Inferior parietal cortex (tissue), 1 donor: ENCODE results near the gene NUAK1.
"Not testable (repeated sequence)": the region's sequence is repeated elsewhere in the genome, so short reads cannot be mapped to it uniquely, and the experiment has no call there.

ENCODE experiments used
- DNase-seq: peaks from one replicate; pipeline ENCODE4 v3.0.0-alpha.2; 2016; ENCODE audit errors: extremely low spot score

NUAK1 gene

DNA sequence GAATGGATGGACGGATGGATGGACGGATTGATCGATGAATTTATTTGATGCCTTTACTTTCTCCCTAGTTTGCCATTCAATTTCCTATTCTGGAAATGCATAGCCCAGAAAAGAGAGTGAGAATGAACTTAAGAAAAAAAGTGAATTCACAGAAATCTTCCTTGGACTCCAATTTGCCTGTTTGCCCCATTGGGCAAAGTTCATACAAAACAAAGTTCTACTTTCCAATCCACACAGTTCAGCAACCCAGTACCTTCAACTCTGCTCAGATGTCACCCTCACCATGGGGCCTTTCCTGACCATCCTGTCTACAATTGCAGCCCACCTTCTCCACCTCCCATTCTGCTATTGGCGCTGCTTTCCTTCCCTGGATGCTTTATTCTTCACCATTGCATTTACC lies 8.2 kb upstream of the NUAK1 start:
- DNase-seq, result no peak

DNA sequence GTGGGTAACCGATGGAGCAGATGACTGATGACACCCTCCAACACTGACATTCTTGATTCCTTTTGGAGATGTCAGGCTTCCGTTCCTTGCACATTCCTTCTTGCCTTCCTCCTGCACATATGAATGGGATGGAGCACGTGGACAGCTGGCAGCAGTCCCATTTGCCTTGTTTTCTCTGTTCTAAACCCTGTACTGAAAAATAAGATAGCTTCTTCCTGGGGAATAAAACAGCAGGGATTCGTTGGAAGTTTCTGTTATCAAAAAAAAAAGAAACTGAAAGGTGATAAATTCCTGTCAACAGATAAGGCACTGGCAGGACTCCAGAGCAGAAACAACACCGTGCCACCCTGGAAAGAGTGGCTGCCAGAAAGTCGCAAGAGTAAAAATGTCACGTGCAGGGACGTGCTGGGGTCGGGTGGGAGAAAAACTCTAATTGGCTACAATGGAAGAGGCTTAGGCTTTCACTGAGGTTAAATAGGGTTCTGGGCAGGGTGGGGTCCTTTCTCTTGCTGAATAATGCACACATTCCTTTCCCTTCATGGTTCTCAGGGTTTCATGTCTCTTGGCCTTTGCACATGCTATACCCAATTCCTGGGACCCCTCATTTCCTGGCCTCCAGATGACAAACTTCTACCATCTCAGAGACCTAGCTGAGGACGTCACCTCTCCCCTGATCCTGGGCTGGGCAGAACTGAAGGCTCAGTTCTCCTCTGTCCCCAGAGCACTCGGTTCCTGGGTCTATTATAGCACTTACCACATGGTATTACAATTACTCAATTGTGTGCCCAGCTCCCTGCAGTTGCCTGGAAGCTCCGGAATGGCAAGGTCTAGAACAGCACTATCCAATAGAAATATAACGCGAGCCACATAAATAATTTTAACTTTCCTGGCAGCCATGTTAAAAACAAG lies 7.0 kb upstream of the NUAK1 start:
- DNase-seq, result peak; percentile 53

DNA sequence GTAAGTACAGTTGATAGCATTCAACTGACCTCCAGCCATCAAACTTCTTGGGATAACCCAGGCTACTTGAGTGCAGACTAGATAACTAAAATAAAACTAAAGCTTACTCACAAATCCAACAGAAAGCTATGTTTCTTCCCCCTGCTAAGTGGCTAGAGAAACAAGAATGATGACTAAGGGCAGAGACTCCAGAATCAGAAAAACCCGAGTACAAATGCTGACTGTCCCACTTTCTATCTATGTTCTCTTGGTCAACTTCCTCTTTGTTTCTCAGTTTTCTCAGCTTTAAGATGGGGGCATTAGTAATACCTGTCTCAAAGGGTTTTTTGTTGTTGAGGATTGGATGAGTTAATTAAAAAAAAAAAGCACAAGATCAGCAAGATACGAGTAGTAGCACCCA lies 6.1 kb upstream of the NUAK1 start:
- DNase-seq, result no peak

DNA sequence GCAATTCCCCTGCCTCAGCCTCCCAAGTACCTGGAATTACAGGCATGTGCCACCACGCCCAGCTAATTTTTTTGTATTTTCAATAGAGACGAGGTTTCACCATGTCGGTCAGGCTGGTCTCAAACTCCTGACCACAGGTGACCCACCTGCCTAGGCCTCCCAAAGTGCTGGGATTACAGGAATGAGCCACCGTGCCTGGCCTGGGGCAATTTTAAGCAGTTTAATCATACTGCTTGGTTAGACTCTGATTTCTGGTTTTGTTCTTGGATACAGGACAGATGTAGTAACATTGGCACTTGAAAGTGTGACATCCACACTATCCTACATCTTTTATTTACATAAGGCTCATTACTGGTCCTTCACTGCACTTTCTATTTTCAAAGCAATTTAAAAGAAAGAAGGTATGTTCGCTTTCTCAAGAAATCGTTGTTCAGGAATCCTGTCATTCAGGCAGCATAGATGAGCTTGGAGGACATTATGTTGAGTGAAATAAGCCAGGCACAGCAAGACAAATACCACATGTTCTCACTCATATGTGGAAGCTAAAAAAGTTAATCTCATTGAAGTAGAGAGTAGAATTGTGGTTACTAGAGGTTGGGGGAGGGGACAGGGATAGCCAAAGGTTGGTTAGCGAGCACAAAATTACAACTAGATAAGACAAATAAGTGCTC lies 4.0 kb upstream of the NUAK1 start:
- peak; percentile 25 for DNase-seq

DNA sequence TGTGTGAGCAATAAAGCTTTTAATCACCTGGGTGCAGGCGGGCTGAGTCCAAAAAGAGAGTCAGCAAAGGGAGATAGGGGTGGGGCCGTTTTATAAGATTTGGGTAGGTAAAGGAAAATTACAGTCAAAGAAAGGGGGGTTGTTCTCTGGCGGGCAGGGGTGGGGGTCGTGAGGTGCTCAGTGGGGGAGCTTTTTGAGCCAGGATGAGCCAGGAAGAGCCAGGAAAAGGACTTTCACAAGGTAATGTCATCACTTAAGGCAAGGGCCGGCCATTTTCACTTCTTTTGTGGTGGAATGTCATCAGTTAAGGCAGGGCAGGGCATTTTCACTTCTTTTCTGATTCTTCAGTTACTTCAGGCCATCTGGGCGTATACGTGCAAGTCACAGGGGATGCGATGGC lies 3.2 kb upstream of the NUAK1 start:
- DNase-seq, result not testable (repeated sequence)

DNA sequence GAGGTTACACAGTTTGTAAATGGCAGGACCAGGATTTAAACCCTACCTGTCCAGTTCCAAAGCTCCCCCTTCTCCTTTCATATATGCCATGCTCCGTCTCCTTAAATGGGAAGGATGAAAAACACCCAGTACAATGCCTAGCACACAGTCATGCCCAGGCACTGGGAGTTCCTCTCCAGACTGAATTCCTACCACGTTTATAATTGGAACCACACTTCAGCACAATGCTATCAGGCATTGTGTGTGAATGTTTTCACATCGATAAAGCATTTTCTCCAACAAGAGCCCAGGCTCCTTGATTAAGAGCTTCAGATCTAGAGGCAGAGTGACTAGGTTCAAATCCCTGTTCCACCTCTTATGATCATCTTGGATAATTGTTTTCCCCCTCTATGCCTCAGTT lies 2.7 kb upstream of the NUAK1 start:
- DNase-seq, result peak; percentile 6

DNA sequence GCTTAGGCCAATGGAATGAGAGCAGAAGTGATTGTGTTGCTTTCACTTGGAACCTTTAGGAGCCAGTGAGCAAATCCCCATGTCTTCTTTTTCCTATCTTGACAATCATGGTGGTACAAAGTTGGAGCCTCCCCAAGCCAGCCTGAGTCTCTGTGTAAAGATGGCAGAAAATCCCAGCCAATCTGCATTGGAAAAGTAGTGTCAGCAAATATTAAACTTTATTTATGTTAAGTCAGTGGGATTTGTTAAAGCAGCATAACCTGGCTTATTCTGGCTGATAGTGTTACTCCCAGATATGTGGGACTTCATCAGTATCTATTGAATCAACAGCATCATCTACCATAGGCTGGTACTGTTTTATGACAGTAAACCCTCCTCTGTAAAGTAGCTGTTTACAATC lies 2.2 kb upstream of the NUAK1 start:
- peak; percentile 1 for DNase-seq

DNA sequence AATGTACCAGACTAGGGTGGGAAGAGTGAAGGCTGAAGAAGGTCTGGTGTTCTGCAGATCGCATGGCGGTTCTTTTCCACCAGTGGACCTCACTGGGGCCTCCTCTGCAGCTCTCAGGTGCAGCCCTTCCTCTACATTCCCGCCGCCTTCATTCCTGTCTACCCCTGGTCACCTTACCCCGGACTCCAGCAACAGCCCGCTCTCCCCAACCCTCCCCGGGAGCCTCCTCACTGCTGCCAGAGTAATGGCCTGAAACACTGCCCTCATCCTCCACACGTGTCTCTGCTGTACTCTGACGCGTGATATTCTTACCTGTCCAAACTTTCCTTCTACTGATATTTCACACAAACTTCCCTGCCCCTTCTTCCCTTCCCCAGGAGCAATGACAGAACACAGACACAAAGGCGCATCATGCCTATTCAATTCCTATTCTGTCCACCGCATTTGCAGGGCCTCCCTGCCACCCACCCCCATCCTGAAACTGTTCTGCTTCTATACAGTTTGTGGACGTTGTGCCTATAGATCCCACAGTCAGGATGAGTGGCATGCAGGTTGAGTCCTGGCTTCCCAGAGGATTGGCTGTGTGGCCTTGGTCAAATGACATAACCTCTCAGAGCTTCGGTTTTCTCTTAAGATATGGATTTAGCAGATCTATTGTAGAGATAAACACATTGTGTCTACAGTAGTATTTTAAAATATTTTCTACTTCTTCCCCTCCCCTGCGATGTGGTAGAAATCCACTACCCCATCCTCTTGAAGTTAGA lies 1.7 kb upstream of the NUAK1 start:
- peak; percentile 36 for DNase-seq

DNA sequence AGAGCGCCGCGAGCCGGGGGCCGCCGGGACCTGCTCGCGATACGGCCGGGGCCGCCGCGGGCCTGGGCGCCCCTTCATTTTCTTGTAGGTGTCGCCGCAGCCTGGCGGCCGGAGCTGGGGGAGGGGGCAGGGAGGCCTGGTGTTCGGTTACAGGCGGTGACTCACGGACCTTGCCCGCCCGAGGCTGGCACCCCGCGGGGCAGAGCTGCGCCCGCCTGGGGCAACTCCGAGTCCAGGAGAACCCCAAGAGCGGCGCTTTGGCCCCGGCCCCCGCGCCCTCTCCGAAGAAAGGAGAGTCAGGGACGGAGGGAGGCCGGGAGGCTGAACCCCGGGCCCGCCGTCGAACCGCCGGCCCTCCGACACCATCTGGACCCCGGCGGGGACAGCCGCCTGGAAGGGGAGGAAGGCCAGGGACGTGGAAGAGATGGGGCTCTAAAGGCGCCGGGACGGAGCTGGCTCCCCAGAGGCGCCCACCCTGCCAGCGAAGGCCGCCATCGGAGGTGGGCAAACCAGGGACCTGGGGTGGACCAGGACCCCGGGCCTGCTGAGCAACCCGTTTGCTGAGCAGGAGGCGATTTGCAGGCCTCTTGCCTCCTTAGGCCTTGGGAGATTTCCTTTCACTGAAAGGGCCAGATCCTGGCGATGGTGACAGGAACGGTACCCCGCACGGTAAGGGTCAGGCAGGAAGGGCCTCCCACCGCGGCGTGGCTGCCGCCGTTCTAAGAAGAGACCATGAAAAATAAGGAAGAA lies 843 bp upstream of the NUAK1 start:
- DNase-seq, result peak; percentile 44

DNA sequence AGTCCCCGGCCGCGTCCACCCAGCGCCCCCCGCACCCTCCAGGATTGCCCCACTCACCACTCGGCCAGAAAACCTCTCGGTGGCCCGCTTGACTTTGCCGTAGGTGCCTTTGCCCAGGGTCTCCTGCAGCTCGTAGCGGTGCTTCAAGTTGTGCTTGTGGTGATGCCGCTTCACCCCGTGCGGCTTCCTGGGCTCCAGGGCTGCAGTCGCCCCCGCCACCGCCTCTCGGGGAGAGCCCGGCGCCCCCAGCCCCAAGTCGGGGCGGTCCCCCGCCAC lies 459 bp downstream of the NUAK1 start:
- DNase-seq, result no peak

DNA sequence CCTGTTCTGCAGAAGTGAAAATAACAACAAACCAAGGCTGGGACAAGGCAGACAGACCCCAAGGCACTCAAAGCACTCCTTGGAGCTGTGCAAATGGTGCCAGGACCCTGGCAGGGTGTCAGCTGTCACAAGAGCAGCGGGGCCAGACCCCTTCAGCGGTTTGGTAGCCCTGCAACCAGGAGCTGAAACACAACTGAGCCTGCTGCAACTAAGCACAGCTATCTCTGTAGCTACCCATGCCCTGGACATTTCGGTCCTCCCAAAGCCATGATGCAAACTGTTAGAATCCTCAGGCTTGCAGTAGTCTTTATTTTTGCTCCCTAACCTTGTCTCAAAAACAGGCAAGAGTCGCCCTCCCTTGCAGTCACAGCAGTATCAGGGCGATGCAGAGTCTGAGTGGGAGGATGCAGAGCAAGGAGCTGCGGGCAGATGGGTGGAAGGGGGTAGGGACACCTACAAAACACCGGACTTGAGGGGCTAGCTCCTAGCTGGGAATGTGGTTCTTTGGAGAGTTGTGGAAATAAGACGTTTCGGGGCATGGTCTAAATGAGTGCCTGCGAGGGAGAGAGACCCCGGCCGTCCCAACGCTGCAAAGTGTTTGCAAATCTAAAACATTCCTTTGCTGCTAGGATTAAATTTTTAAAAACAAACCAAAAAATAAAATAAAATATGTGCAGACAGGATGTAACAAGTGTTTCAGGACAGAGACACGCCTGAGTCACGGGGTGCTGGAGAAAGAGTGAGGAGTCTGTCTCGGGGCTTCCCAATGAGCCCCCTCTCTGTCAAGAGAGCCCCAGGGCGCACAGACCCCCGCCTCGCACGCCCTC lies 1.0 kb downstream of the NUAK1 start:
- DNase-seq, result peak; percentile 66

DNA sequence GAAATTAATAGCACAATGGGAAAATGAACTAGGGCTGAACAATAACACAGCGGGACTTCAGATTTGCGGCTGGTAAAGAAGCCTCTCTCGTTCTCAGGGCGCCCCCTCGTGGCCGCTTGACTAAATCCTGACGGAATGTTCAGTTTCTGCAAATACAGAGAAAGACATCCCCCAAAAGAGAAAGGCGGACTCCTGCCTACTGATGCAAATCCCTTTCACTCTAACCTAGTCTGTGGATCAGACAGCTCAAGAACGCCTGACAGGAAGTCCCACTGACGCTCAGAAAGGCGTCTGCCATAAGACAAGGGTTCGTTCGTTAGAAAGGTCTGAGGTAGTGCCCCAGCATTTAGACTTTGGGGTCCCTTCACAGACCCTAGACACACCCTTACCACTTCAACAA lies 2.5 kb downstream of the NUAK1 start:
- peak; percentile 99 for DNase-seq

DNA sequence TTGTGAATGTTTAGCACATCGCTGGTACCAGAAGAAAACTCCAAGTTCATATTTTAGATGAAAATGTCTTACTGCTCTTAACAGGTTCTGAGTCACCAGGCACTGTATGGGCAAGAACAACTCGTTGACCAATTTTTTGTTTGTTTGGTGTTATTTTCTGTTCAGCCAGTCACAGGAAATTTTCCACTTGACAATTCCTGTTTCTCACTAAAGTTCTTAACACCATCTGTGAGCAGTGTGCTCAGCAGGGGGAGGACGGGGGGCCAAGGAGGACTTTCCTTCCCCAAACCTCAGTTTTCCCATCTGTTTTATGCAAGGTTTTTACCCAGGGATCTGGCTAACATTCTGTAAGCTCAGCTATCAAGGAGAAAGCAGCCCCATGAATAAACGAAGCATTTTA lies 3.0 kb downstream of the NUAK1 start:
- DNase-seq, result no peak

DNA sequence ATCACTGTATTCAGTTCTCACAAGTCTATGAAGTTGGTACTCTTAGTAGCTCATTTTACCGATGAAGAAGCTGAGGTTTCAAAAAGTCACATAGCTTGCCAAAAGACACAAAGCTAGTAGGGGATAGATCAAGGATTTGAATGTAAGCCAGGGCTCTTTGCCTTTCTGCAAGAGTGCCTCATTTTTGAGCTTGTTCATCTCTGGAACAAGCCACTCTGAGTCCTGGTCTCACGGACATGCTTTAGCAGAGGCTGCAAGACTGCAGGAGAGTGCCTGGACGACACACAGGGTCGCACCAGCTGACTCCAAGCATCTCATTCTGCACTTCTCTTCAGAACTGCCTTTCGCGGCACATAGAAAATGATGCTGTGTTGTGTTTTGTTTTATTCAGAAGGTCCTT lies 3.7 kb downstream of the NUAK1 start:
- DNase-seq, result peak; percentile 52

DNA sequence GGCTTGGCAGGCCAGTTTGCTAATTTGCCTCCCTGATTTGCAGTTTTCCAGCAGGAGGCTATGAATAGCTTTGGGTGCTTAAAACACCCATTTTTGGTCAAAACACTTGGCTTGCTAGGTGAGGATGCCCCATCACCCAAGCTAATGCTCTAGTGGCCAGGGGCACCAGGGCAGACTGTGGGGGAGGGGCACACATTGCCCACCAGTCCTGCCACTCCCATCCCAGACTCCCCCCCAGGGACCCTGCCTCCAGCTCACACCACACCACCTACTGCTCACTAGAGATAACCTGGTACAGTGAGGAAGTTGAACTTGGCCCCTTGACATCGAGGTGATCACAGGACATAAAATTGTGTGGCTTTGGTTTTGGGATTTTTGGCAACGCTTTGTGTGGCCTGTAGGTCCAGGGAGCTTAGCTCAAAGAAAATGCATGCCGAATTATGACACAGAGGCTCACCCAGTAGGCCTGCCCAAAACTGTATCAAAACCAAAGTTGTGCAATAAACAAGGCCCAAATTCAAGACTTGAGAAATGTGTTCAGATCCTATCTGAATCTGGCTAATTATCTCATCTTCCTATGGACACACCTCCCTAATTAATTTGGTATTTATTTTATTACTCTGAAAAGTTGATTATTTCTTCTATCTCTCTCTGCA lies 4.3 kb downstream of the NUAK1 start:
- DNase-seq, result no peak

DNA sequence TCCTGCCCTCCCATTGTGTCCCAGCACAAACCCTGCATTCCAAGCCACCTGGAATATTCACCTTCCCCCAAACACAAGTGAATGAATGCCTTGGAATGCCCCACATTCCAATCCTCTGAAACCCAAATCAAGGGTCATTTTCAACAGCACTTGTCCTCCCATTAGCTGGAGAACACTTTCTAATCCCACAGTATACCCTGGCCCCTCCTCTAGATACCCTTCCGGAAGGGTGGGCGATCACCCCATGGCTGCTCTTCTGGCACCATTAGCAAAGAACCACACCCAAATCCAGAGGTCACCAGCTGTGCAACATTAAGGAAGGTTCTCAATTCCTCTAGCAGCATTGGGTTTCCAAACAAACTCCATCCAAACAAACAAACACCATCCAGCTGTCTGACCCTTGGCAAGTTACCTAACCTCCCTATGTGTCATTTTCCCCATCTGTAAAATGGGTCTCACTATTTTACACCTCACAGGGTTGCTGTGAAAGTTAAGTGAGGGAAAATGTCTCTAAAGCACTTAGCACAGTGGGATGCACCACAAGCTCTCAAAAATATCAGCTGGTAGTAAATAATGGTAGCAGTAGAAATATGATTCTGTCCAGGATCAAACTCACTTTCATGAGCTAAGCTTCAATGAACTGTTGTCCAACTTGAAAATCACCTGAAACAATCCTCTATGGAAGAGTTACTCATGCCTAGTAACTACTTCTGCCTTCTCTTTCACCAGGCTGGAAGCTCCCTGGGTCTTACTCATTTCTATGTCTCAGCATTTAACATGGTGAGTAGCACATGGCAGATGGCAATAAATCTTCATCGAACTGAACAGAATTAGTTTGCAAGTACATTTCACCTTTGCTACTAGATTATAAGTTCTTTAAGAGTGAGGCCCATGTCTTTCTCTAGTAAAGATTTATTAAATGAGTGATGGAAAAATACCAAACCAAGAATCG lies 5.3 kb downstream of the NUAK1 start:
- DNase-seq, result peak; percentile 4

DNA sequence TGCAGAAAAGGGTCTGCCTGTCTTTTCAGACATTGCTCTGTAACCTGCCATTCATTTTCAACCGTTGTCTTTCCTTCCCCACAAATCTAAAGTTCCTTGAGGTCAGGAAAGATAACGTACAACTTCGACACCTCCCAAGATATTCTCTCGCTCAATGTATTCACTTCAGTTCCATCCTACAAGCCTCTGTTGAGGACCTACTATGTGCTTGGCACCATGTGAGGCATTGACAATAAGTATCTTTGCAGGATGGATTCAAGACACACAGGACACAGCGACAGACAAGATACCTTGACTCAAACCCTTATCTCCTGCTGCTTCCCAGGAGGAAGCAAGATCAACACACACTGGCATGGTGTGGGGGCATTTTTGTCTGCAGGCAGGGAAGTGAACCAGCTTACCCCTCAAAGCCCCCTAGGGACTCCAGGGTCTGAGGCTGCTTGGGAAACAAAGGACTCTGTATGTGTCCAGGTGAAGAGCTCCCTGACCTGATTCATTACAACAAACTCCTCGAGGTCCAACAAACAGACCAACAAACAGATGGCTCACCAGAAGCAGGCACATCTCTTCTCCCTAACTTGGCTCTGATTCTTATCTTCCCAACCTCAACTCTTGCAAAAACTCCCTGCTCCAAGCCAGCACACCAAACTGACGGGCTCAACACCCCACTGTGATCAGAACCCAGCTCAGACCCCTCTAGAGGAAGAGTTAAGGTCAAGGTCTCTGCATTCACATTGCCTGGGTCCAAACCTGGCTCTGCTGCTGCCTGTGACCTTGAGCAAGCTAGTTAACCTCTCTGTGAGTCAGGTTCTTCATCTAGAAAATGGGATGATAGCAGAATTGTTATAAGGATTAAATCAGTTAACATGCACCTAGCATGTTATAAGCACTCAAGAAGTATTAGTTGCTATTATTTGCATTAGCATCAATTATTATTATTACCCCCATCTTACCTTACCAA lies 6.3 kb downstream of the NUAK1 start:
- no peak for DNase-seq

DNA sequence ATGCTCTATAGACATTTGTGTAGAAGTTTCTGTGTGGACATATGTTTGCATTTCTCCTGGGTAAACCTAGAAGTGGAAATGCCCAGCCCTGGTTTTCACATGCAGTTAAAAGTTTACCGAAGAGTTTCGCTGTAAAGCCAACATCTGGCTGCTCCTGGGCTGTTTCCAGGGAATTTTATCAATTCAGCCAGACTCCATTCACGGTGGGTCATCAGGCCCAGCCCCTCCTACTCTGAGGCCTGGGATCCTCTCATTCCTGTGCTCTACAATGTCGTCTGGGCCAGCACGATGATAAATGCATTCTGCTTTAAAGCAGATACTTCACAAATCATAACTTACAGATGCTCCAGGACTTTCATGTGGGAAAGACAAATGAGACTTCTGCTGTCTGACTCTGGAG lies 7.1 kb downstream of the NUAK1 start:
- no peak for DNase-seq
